GM21381 (cell line): ENCODE data around the gene ERP44.
"Not testable (repeated sequence)": the region's sequence is repeated elsewhere in the genome, so short reads cannot be mapped to it uniquely, and the experiment has no call there.

Source experiments
- ATAC-seq: cut with Tn5 transposase; IDR thresholded peaks from one replicate; pipeline ENCODE4 v1.9.1; 2021; ENCODE audit warnings: mild to moderate bottlenecking, moderate library complexity; ENCODE audit not compliant: unreplicated experiment

The ERP44 gene

GRCh38 chr9:100098887-100099721 lies at the start of gene ERP44, which contains the start of gene INVS:
TSS of gene ERP44 (minus strand) at chr9:100099000. CDS start at chr9:100098840, 160 bp downstream.
TSS of gene INVS (plus strand) at chr9:100099243. CDS start at chr9:100104522, 5,279 bp downstream.
- peak; percentile 97 for ATAC-seq

- ATAC-seq, result not testable (repeated sequence)
Measured at GRCh38 chr9:100145976-100146375, 47.2 kb upstream of the ERP44 start.

- ATAC-seq, result not testable (repeated sequence)
Measured at GRCh38 chr9:100145167-100145934, 46.6 kb upstream of the ERP44 start.

GRCh38 chr9:100141862-100142261 lies 43.1 kb upstream of the ERP44 start:
- not testable (repeated sequence) for ATAC-seq

- not testable (repeated sequence) for ATAC-seq
Measured at GRCh38 chr9:100140303-100140702, 41.5 kb upstream of the ERP44 start.

- not testable (repeated sequence) for ATAC-seq
Measured at GRCh38 chr9:100136799-100137198, 38.0 kb upstream of the ERP44 start.

GRCh38 chr9:100134731-100135130 lies 35.9 kb upstream of the ERP44 start:
- no peak for ATAC-seq

GRCh38 chr9:100131875-100132430 lies 33.2 kb upstream of the ERP44 start:
- no peak for ATAC-seq

- ATAC-seq, result no peak
Measured at GRCh38 chr9:100131216-100131615, 32.4 kb upstream of the ERP44 start.

GRCh38 chr9:100129772-100130171 lies 31.0 kb upstream of the ERP44 start:
- ATAC-seq, result no peak

GRCh38 chr9:100126423-100126822 lies 27.6 kb upstream of the ERP44 start:
- no peak for ATAC-seq

- ATAC-seq, result no peak
Measured at GRCh38 chr9:100125910-100126309, 27.1 kb upstream of the ERP44 start.

GRCh38 chr9:100125236-100125635 lies 26.4 kb upstream of the ERP44 start:
- ATAC-seq, result no peak

GRCh38 chr9:100120286-100120685 lies 21.5 kb upstream of the ERP44 start:
- ATAC-seq, result no peak

GRCh38 chr9:100117316-100117715 lies 18.5 kb upstream of the ERP44 start:
- no peak for ATAC-seq

- ATAC-seq, result no peak
Measured at GRCh38 chr9:100112677-100113336, 14.0 kb upstream of the ERP44 start.

GRCh38 chr9:100111235-100111634 lies 12.4 kb upstream of the ERP44 start:
- ATAC-seq, result no peak

- ATAC-seq, result no peak
Measured at GRCh38 chr9:100108559-100108958, 9.8 kb upstream of the ERP44 start.

- ATAC-seq, result no peak
Measured at GRCh38 chr9:100106616-100107015, 7.8 kb upstream of the ERP44 start.

GRCh38 chr9:100105861-100106260 lies 7.1 kb upstream of the ERP44 start:
- no peak for ATAC-seq

- ATAC-seq, result no peak
Measured at GRCh38 chr9:100104314-100104713, 5.5 kb upstream of the ERP44 start.
